B cell (primary cell): Measurements from ENCODE around the gene DCPS. TPM values are rescaled to one million over a fixed set of nuclear protein-coding genes. Genes with fewer than 3 reads are reported as not detected.
"Not testable (repeated sequence)": the region's sequence is repeated elsewhere in the genome, so short reads cannot be mapped to it uniquely, and the experiment has no call there.

Experiments
- ATAC-seq: fragments of 200-7000 bp; cut with Tn5 transposase; one replicate; pipeline ENCODE4 v1.10.0; 2021; ENCODE audit warnings: low read depth, mild to moderate bottlenecking, moderate number of reproducible peaks, moderate library complexity
- CTCF ChIA-PET: fragments of 350-600 bp; sonication (Branson Sonifier 250); formaldehyde crosslinking; loops from one replicate; lab custom pipeline; 2021; ENCODE audit warnings: antibody characterized with exemption, inconsistent platforms; lab: Charles Lee
- POLR2A ChIA-PET: fragments of 350-600 bp; sonication (Branson Sonifier 250); formaldehyde crosslinking; loops from one replicate; lab custom pipeline; 2021; ENCODE audit warnings: antibody characterized with exemption; lab: Charles Lee
- DNase-seq: peaks from one replicate; pipeline ENCODE4 v3.0.0; 2013
- H2AFZ ChIP-seq: 2 replicates; pipeline ENCODE4 v1.6.1; 2012; ENCODE audit warnings: mild to moderate bottlenecking, low read depth, low read length; ENCODE audit not compliant: insufficient read depth, poor library complexity, severe bottlenecking
- H3K27ac ChIP-seq, 2 donors: 1 replicate in 1 of 2; 2 replicates in 1 of 2; pipeline ENCODE4 v1.5.1; 2012 to 2013; ENCODE audit warnings: low read length in 2 of 2, mild to moderate bottlenecking in 2 of 2, moderate library complexity in 1 of 2
- H3K27me3 ChIP-seq, 4 experiments: fragments of 200-600 bp in 1 of 4; sonication (generic) in 1 of 4; replicated peaks in 1 of 4; 1 replicate in 2 of 4; 2 replicates in 2 of 4; pipeline versions ENCODE4 v1.6.1 to v1.7.0; 2013 to 2016; ENCODE audit warnings: low read length in 3 of 4, mild to moderate bottlenecking in 2 of 4, mixed read lengths in 1 of 4, moderate library complexity in 1 of 4; ENCODE audit not compliant: insufficient read depth in 4 of 4, control insufficient read depth in 3 of 4; ENCODE audit errors: control extremely low read depth in 1 of 4
- H3K36me3 ChIP-seq, 2 experiments: replicated peaks in 1 of 2; 1 replicate in 1 of 2; 2 replicates in 1 of 2; pipeline versions ENCODE4 v1.6.1 to v1.7.1; 2013; ENCODE audit warnings: low read length in 1 of 2; ENCODE audit not compliant: insufficient read depth in 2 of 2, control insufficient read depth in 1 of 2; ENCODE audit errors: control extremely low read depth in 1 of 2, extremely low read depth in 1 of 2
- H3K4me1 ChIP-seq, 2 donors: fragments of 200-600 bp in 1 of 2; sonication (generic) in 1 of 2; 1 replicate in 1 of 2; 2 replicates in 1 of 2; pipeline versions ENCODE4 v1.5.1 to v1.6.1; 2013 to 2017; ENCODE audit warnings: low read length in 2 of 2; ENCODE audit not compliant: control insufficient read depth in 2 of 2, insufficient read depth in 2 of 2
- H3K4me2 ChIP-seq: replicated peaks from 2 replicates; pipeline ENCODE3; 2012; ENCODE audit warnings: mild to moderate bottlenecking, low read depth, low read length; ENCODE audit not compliant: poor library complexity, severe bottlenecking
- H3K4me3 ChIP-seq, 5 experiments: fragments of 200-600 bp in 1 of 5; sonication (generic) in 1 of 5; 1 replicate in 3 of 5; 2 replicates in 2 of 5; pipeline versions ENCODE4 v1.5.1 to v1.7.0; 2011 to 2016; ENCODE audit warnings: low read length in 4 of 5, mild to moderate bottlenecking in 4 of 5, low read depth in 2 of 5, control low read depth in 1 of 5, moderate library complexity in 1 of 5; ENCODE audit not compliant: insufficient read depth in 1 of 5; ENCODE audit errors: control extremely low read depth in 1 of 5, extremely low read depth in 1 of 5
- H3K79me2 ChIP-seq: fragments of 200-600 bp; sonication (generic); one replicate; pipeline ENCODE4 v1.6.0; 2016; ENCODE audit warnings: low read length; ENCODE audit not compliant: control insufficient read depth, insufficient read depth
- H3K9ac ChIP-seq: fragments of 200-600 bp; sonication (generic); 2 replicates; pipeline ENCODE4 v1.6.1; 2017; ENCODE audit warnings: mild to moderate bottlenecking, low read length, moderate library complexity
- H3K9me3 ChIP-seq, 3 donors: one replicate each; pipeline versions ENCODE4 v1.6.1 to v1.7.1; 2013; ENCODE audit warnings: low read length in 2 of 3; ENCODE audit not compliant: control insufficient read depth in 2 of 3, insufficient read depth in 1 of 3; ENCODE audit errors: control extremely low read depth in 1 of 3
- H4K20me1 ChIP-seq: 2 replicates; pipeline ENCODE4 v1.6.0; 2012; ENCODE audit warnings: mild to moderate bottlenecking, low read length; ENCODE audit not compliant: insufficient read depth, control insufficient read depth, poor library complexity, severe bottlenecking
- H3K27ac Mint-ChIP-seq: one replicate; pipeline ENCODE4 v1.8.0; 2021; ENCODE audit warnings: mixed read lengths
- H3K27me3 Mint-ChIP-seq: one replicate; pipeline ENCODE4 v1.8.0; 2021; ENCODE audit warnings: mixed read lengths
- H3K4me1 Mint-ChIP-seq: one replicate; pipeline ENCODE4 v1.8.0; 2021; ENCODE audit warnings: mixed read lengths
- H3K4me3 Mint-ChIP-seq: one replicate; pipeline ENCODE4 v1.8.0; 2021; ENCODE audit warnings: mixed read lengths
- H3K9me3 Mint-ChIP-seq: one replicate; pipeline ENCODE4 v1.8.0; 2022; ENCODE audit warnings: mixed read lengths; ENCODE audit not compliant: insufficient read depth
- CTCF ChIP-seq: fragments of 200-600 bp; IDR thresholded peaks from one replicate; pipeline ENCODE4 v1.8.0; 2022; ENCODE audit warnings: antibody characterized with exemption, mild to moderate bottlenecking
- EZH2 ChIP-seq: IDR thresholded peaks from 2 replicates; pipeline ENCODE4 v1.6.1; 2012; ENCODE audit warnings: borderline replicate concordance, low read depth, mild to moderate bottlenecking, moderate library complexity, low read length; ENCODE audit not compliant: insufficient read depth, poor library complexity, severe bottlenecking
- WGBS: methylation state at CpG from one replicate; pipeline ENCODE4 v1.1.5; 2013; ENCODE audit warnings: missing lambda C conversion rate; ENCODE audit not compliant: insufficient coverage; 5-methylcytosine and 5-hydroxymethylcytosine counted together
- intact Hi-C: fragments of 100-400 bp; cut with micrococcal nuclease; formaldehyde crosslinking; loops from one replicate; pipeline ENCODE4 v1.10.0; 2022
- polyA plus RNA-seq: library from polyadenylated mRNA; depleted of rRNA; stranded (reverse); fragments of >200 nt; gene quantifications from 2 replicates; pipeline ENCODE4 v1.2.3, GENCODE V29; 2012
- total RNA-seq, 2 donors: library from RNA; stranded (reverse); fragments of 120-200 nt in 1 of 2; gene quantifications; 1 replicate in 1 of 2; 2 replicates in 1 of 2; pipeline versions ENCODE4 v1.2.3 to v1.2.4, GENCODE V29; 2013 to 2022

Gene DCPS
- total and polyA plus RNA-seq, 2 donors (not counting 1 experiment from before 2014, with no cell fraction given), result 21.7 to 37.1 TPM

- no peak for DNase-seq
- Mint-ChIP-seq H3K4me3 (no peak overlapping the region), H3K9me3 (no peaks in the 10 kb centered on the region), H3K4me1 (no peaks in the 10 kb centered on the region), H3K27me3 (no peaks in the 10 kb centered on the region), H3K27ac (no peak overlapping the region)
- peaks cover 0 to 9% (median 0%) of the 10 kb centered on the region in 4 experiments for H3K27me3 ChIP-seq
- no peak for ATAC-seq
- TF ChIP-seq EZH2 (no peak), CTCF (no peak)
- CTCF ChIA-PET, result no interaction called here
- no peak overlapping the region for H3K4me3 ChIP-seq
- no peaks in the 10 kb centered on the region for H3K9me3 ChIP-seq
- POLR2A ChIA-PET, result no interaction called here
- H3K79me2 ChIP-seq, result no peaks in the 10 kb centered on the region
- no peaks in the 10 kb centered on the region for H4K20me1 ChIP-seq
- H3K9ac ChIP-seq, result no peak overlapping the region
- no peaks in the 10 kb centered on the region for H3K4me1 ChIP-seq
- intact Hi-C loops, result no loop called here
- no peaks in the 10 kb centered on the region for H3K36me3 ChIP-seq
- H2AFZ ChIP-seq, result no peak overlapping the region
- WGBS, result 92% methylated on average over 7 of the region's 10 CpGs
- H3K4me2 ChIP-seq, result no peak overlapping the region
- H3K27ac ChIP-seq, result no peak overlapping the region
Observed at GRCh38 chr11:126363706-126364248, 59.9 kb downstream of the DCPS start.

GRCh38 chr11:126364735-126365134 is 60.9 kb downstream of the DCPS start:
- intact Hi-C loops, H3K79me2 ChIP-seq, H3K9ac ChIP-seq, H4K20me1 ChIP-seq, H3K36me3 ChIP-seq, H3K9me3 ChIP-seq, H3K4me3 Mint-ChIP-seq, CTCF ChIA-PET, H3K9me3 Mint-ChIP-seq, H3K27me3 Mint-ChIP-seq, DNase-seq, H2AFZ ChIP-seq, H3K4me1 ChIP-seq, H3K27ac Mint-ChIP-seq, ATAC-seq, H3K27me3 ChIP-seq, H3K4me3 ChIP-seq, H3K4me1 Mint-ChIP-seq, POLR2A ChIA-PET, H3K27ac ChIP-seq, H3K4me2 ChIP-seq: not testable (repeated sequence)
- no CpG with 5 or more reads among the region's 9 CpGs for WGBS

- H3K36me3 ChIP-seq, CTCF ChIA-PET, H3K9ac ChIP-seq, H3K79me2 ChIP-seq, H3K4me1 ChIP-seq, H3K27me3 ChIP-seq, H2AFZ ChIP-seq, H4K20me1 ChIP-seq, intact Hi-C loops, DNase-seq, H3K4me3 Mint-ChIP-seq, ATAC-seq, H3K4me2 ChIP-seq, H3K27ac Mint-ChIP-seq, H3K9me3 ChIP-seq, H3K4me3 ChIP-seq, H3K27ac ChIP-seq, H3K4me1 Mint-ChIP-seq, POLR2A ChIA-PET, H3K27me3 Mint-ChIP-seq, H3K9me3 Mint-ChIP-seq: not testable (repeated sequence)
- WGBS, result 100% methylated on average over 1 of the region's 5 CpGs
Observed at GRCh38 chr11:126365508-126365907, 61.6 kb downstream of the DCPS start.
